Lower leg skin (tissue), 4 donors: ENCODE results near the gene CORIN. TPM values are rescaled to one million over a fixed set of nuclear protein-coding genes. Genes with fewer than 3 reads are reported as not detected.
"Not testable (repeated sequence)": the region's sequence is repeated elsewhere in the genome, so short reads cannot be mapped to it uniquely, and the experiment has no call there.

ENCODE experiments used
- DNase-seq, 2 donors: peaks; one replicate each; pipeline ENCODE4 v3.0.0-alpha.2; 2019; ENCODE audit warnings: low spot score in 2 of 2
- H3K4me3 ChIP-seq: fragments of 200-600 bp; sonication (generic); 2 replicates; pipeline ENCODE4 v1.5.1; 2017; ENCODE audit warnings: mild to moderate bottlenecking, low read depth; ENCODE audit not compliant: poor library complexity, severe bottlenecking
- CTCF ChIP-seq, 3 donors: fragments of 450-650 bp; IDR thresholded peaks; one replicate each; pipeline ENCODE4 v1.5.1; 2016; ENCODE audit warnings: antibody characterized with exemption in 3 of 3, mild to moderate bottlenecking in 3 of 3, moderate library complexity in 2 of 3
- POLR2A ChIP-seq, 2 donors: fragments of 450-650 bp; IDR thresholded peaks; one replicate each; pipeline ENCODE4 v1.6.1; 2016 to 2017; ENCODE audit warnings: antibody characterized with exemption in 2 of 2, mild to moderate bottlenecking in 1 of 2, moderate library complexity in 1 of 2
- WGBS, 2 donors: methylation state at CpG; one replicate each; pipeline ENCODE4 v1.1.5; 2018; 5-methylcytosine and 5-hydroxymethylcytosine counted together
- intact Hi-C: fragments of 100-400 bp; cut with DNase I; formaldehyde crosslinking; loops from one replicate; pipeline ENCODE4 v1.15.0; 2023; ENCODE audit warnings: low total_unique reads
- total RNA-seq, 4 donors: library from RNA; depleted of rRNA; stranded (reverse); fragments of >200 nt; gene quantifications; one replicate each; pipeline ENCODE4 v1.1.0, GENCODE V29; 2016

The CORIN gene
- total RNA-seq, 4 donors from 2014 or later, result 0.15 to 17.6 (median 1.7) TPM

GRCh38 chr4:47711183-47711582, 126.7 kb downstream of the CORIN start:
- WGBS, 2 donors, result 85 to 86% methylated on average over 4 of the region's 4 CpGs
- intact Hi-C loops, result no loop called here
- TF ChIP-seq POLR2A (IDR thresholded peaks at IDR 0.05) (no peak), CTCF (IDR thresholded peaks at IDR 0.05) (no peak)

GRCh38 chr4:47706352-47706751, 131.5 kb downstream of the CORIN start:
- H3K4me3 ChIP-seq, intact Hi-C loops, DNase-seq: not testable (repeated sequence)
- 95 to 97% methylated on average over 18 of the region's 18 CpGs for WGBS, 2 donors

More at GRCh38 chr4:47711183-47711582, 126.7 kb downstream of the CORIN start:
- H3K4me3 ChIP-seq, result no peak overlapping the region
- no peak for DNase-seq

GRCh38 chr4:47705326-47705981, 132.4 kb downstream of the CORIN start:
- no peak overlapping the region for H3K4me3 ChIP-seq
- intact Hi-C loops, result loop anchor here (2.0 kb wide), 1 partner anchor 27 kb away; no protein-coding TSS in a partner anchor
- whole genome bisulfite sequencing, 2 donors, result 37 to 38% methylated on average over 7 of the region's 7 CpGs
- DNase-seq, result no peak
- TF ChIP-seq CTCF (IDR thresholded peaks at IDR 0.05), result no peak
- no peak for TF ChIP-seq POLR2A (IDR thresholded peaks at IDR 0.05)

GRCh38 chr4:47704693-47705325, 133.1 kb downstream of the CORIN start:
- intact Hi-C loops, result loop anchor here (2.0 kb wide), 1 partner anchor 26 kb away; no protein-coding TSS in a partner anchor
- WGBS, 2 donors, result 46 to 53% methylated on average over 11 of the region's 11 CpGs
- H3K4me3 ChIP-seq, result no peak overlapping the region
- TF ChIP-seq POLR2A (IDR thresholded peaks at IDR 0.05) (no peak), CTCF (IDR thresholded peaks at IDR 0.05) (no peak)
- no peak for DNase-seq

- 65 to 78% methylated on average over 7 of the region's 7 CpGs for WGBS, 2 donors
- no peak for DNase-seq
- TF ChIP-seq POLR2A (IDR thresholded peaks at IDR 0.05), result no peak
- no peak for TF ChIP-seq CTCF (IDR thresholded peaks at IDR 0.05)
- intact Hi-C loops, result loop anchor here (2.0 kb wide), 1 partner anchor 25 kb away; no protein-coding TSS in a partner anchor
- H3K4me3 ChIP-seq, result no peak overlapping the region
Observed at GRCh38 chr4:47703956-47704355, 133.9 kb downstream of the CORIN start.

- intact Hi-C loops, result no loop called here
- 76 to 84% methylated on average over 5 of the region's 5 CpGs for WGBS, 2 donors
- no peak overlapping the region for H3K4me3 ChIP-seq
- no peak for DNase-seq
- TF ChIP-seq POLR2A (IDR thresholded peaks at IDR 0.05) (no peak), CTCF (IDR thresholded peaks at IDR 0.05) (no peak)
Observed at GRCh38 chr4:47703008-47703407, 134.9 kb downstream of the CORIN start.
